ENCODE data around the gene KCNH1. TPM values are rescaled to one million over a fixed set of nuclear protein-coding genes. Genes with fewer than 3 reads are reported as not detected.

The KCNH1 gene
- total RNA-seq, 1 experiment from 2014 or later, result 0.17 TPM

DNA sequence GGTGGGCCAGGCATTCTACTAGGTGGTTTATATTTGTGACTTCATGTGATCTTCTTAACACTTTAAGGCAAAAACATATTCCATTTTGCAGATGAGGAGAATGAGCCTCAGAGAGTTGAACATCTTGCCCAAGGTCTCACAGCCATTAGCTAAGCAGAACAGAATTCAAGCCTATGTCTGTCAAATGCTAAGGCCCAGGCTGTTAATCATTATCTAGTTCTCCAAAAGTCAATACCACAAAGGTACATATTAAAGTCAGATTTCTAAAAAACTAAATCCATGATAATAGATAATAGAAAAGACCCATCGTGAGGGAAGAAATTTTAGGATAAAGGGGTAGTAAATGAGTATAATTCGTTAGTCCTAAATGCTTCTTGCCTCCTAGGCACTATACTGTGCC lies 234.3 kb downstream of the KCNH1 start:
- H3K27me3 Mint-ChIP-seq (ENCODE audit: low read depth), result no peaks in the 10 kb centered on the region
- DNase-seq (ENCODE audit: low spot score), result no peak
- H3K27ac Mint-ChIP-seq, result no peak overlapping the region
- TF ChIP-seq, protein P1, sequence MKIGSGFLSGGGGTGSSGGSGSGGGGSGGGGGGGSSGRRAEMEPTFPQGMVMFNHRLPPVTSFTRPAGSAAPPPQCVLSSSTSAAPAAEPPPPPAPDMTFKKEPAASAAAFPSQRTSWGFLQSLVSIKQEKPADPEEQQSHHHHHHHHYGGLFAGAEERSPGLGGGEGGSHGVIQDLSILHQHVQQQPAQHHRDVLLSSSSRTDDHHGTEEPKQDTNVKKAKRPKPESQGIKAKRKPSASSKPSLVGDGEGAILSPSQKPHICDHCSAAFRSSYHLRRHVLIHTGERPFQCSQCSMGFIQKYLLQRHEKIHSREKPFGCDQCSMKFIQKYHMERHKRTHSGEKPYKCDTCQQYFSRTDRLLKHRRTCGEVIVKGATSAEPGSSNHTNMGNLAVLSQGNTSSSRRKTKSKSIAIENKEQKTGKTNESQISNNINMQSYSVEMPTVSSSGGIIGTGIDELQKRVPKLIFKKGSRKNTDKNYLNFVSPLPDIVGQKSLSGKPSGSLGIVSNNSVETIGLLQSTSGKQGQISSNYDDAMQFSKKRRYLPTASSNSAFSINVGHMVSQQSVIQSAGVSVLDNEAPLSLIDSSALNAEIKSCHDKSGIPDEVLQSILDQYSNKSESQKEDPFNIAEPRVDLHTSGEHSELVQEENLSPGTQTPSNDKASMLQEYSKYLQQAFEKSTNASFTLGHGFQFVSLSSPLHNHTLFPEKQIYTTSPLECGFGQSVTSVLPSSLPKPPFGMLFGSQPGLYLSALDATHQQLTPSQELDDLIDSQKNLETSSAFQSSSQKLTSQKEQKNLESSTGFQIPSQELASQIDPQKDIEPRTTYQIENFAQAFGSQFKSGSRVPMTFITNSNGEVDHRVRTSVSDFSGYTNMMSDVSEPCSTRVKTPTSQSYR (CRISPR knock-in tag; IDR thresholded peaks at IDR 0.05), result no peak
- TF ChIP-seq, protein P2, sequence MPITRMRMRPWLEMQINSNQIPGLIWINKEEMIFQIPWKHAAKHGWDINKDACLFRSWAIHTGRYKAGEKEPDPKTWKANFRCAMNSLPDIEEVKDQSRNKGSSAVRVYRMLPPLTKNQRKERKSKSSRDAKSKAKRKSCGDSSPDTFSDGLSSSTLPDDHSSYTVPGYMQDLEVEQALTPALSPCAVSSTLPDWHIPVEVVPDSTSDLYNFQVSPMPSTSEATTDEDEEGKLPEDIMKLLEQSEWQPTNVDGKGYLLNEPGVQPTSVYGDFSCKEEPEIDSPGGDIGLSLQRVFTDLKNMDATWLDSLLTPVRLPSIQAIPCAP (CRISPR knock-in tag; IDR thresholded peaks at IDR 0.05), result no peak
- TF ChIP-seq ATF1 (CRISPR knock-in tag; IDR thresholded peaks at IDR 0.05), result no peak
- POLR2A ChIA-PET, result no interaction called here
- no peaks in the 10 kb centered on the region for H3K4me1 Mint-ChIP-seq
- no peak for ATAC-seq
- no peaks in the 10 kb centered on the region for H3K36me3 Mint-ChIP-seq
- CTCF ChIA-PET, result interaction anchor here (1.2 kb wide), 1 partner anchor 235 kb away, joined by 3 read pairs; the partner anchor contains the start of gene KCNH1
- H3K4me3 Mint-ChIP-seq, result no peak overlapping the region
- peaks cover 3% of the 10 kb centered on the region; the same call in 1 of the 2 replicates for H3K9me3 Mint-ChIP-seq

DNA sequence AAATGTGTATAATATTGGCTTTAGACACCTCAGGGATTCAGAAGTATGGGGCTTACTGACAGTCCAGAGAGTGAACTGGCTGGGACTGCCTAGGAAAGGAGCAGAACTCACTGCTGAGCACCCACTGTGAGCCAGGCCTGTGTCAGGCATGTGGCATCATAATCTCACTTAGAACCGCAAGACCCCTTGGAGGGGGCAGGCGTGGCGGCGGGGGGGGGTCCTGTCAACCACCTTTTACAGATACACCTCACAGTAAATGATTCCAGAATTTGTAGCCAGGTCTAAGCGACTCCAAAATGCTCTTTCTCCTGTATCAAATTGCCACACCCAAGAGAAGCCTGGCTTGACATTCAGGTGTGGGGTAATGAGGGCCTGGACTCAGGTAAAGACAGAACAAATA lies 235.5 kb downstream of the KCNH1 start:
- ChIA-PET POLR2A (no interaction called here), CTCF (no interaction called here)
- Mint-ChIP-seq H3K36me3 (peaks cover 4% of the 10 kb centered on the region; the same call in 1 of the 2 replicates), H3K9me3 (peaks cover 15% of the 10 kb centered on the region), H3K4me1 (no peaks in the 10 kb centered on the region), H3K4me3 (no peak overlapping the region), H3K27ac (no peak overlapping the region), H3K27me3 (ENCODE audit: low read depth) (no peaks in the 10 kb centered on the region)
- ATAC-seq, result no peak
- no peak for DNase-seq (ENCODE audit: low spot score)
- TF ChIP-seq, protein P3, sequence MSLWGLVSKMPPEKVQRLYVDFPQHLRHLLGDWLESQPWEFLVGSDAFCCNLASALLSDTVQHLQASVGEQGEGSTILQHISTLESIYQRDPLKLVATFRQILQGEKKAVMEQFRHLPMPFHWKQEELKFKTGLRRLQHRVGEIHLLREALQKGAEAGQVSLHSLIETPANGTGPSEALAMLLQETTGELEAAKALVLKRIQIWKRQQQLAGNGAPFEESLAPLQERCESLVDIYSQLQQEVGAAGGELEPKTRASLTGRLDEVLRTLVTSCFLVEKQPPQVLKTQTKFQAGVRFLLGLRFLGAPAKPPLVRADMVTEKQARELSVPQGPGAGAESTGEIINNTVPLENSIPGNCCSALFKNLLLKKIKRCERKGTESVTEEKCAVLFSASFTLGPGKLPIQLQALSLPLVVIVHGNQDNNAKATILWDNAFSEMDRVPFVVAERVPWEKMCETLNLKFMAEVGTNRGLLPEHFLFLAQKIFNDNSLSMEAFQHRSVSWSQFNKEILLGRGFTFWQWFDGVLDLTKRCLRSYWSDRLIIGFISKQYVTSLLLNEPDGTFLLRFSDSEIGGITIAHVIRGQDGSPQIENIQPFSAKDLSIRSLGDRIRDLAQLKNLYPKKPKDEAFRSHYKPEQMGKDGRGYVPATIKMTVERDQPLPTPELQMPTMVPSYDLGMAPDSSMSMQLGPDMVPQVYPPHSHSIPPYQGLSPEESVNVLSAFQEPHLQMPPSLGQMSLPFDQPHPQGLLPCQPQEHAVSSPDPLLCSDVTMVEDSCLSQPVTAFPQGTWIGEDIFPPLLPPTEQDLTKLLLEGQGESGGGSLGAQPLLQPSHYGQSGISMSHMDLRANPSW (CRISPR knock-in tag; conservative IDR thresholded peaks at IDR 0.05; ENCODE audit: low read depth), result no peak
- TF ChIP-seq NFYB (CRISPR knock-in tag; conservative IDR thresholded peaks at IDR 0.05; ENCODE audit: low read depth), result no peak
- TF ChIP-seq ZNF232 (CRISPR knock-in tag; IDR thresholded peaks at IDR 0.05), result no peak
- TF ChIP-seq, protein P4, sequence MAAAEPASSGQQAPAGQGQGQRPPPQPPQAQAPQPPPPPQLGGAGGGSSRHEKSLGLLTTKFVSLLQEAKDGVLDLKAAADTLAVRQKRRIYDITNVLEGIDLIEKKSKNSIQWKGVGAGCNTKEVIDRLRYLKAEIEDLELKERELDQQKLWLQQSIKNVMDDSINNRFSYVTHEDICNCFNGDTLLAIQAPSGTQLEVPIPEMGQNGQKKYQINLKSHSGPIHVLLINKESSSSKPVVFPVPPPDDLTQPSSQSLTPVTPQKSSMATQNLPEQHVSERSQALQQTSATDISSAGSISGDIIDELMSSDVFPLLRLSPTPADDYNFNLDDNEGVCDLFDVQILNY (CRISPR knock-in tag; IDR thresholded peaks at IDR 0.05), result no peak
- TF ChIP-seq, protein P5, sequence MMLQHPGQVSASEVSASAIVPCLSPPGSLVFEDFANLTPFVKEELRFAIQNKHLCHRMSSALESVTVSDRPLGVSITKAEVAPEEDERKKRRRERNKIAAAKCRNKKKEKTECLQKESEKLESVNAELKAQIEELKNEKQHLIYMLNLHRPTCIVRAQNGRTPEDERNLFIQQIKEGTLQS (CRISPR knock-in tag; conservative IDR thresholded peaks at IDR 0.05), result no peak
- TF ChIP-seq, protein P6, sequence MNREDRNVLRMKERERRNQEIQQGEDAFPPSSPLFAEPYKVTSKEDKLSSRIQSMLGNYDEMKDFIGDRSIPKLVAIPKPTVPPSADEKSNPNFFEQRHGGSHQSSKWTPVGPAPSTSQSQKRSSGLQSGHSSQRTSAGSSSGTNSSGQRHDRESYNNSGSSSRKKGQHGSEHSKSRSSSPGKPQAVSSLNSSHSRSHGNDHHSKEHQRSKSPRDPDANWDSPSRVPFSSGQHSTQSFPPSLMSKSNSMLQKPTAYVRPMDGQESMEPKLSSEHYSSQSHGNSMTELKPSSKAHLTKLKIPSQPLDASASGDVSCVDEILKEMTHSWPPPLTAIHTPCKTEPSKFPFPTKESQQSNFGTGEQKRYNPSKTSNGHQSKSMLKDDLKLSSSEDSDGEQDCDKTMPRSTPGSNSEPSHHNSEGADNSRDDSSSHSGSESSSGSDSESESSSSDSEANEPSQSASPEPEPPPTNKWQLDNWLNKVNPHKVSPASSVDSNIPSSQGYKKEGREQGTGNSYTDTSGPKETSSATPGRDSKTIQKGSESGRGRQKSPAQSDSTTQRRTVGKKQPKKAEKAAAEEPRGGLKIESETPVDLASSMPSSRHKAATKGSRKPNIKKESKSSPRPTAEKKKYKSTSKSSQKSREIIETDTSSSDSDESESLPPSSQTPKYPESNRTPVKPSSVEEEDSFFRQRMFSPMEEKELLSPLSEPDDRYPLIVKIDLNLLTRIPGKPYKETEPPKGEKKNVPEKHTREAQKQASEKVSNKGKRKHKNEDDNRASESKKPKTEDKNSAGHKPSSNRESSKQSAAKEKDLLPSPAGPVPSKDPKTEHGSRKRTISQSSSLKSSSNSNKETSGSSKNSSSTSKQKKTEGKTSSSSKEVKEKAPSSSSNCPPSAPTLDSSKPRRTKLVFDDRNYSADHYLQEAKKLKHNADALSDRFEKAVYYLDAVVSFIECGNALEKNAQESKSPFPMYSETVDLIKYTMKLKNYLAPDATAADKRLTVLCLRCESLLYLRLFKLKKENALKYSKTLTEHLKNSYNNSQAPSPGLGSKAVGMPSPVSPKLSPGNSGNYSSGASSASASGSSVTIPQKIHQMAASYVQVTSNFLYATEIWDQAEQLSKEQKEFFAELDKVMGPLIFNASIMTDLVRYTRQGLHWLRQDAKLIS (CRISPR knock-in tag; IDR thresholded peaks at IDR 0.05; ENCODE audit: borderline replicate concordance), result no peak
- TF ChIP-seq KAT7 (CRISPR knock-in tag; IDR thresholded peaks at IDR 0.05; ENCODE audit: borderline replicate concordance), result no peak
- no peak for TF ChIP-seq SMAD3 (CRISPR knock-in tag; IDR thresholded peaks at IDR 0.05; ENCODE audit: borderline replicate concordance)
- TF ChIP-seq PRRX2 (CRISPR knock-in tag; IDR thresholded peaks at IDR 0.05), result no peak
- TF ChIP-seq, protein P7, sequence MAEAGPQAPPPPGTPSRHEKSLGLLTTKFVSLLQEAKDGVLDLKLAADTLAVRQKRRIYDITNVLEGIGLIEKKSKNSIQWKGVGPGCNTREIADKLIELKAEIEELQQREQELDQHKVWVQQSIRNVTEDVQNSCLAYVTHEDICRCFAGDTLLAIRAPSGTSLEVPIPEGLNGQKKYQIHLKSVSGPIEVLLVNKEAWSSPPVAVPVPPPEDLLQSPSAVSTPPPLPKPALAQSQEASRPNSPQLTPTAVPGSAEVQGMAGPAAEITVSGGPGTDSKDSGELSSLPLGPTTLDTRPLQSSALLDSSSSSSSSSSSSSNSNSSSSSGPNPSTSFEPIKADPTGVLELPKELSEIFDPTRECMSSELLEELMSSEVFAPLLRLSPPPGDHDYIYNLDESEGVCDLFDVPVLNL (CRISPR knock-in tag; IDR thresholded peaks at IDR 0.05; ENCODE audit: borderline replicate concordance, low read depth), result no peak
- TF ChIP-seq ZNF121 (CRISPR knock-in tag; IDR thresholded peaks at IDR 0.05), result no peak
- TF ChIP-seq NR1H2 (CRISPR knock-in tag; IDR thresholded peaks at IDR 0.05), result no peak
